Transverse colon (tissue), 4 donors: ENCODE measurements around the gene CNTNAP3.
"Not testable (repeated sequence)": the region's sequence is repeated elsewhere in the genome, so short reads cannot be mapped to it uniquely, and the experiment has no call there.

Experiments
- CTCF ChIP-seq, 5 experiments: fragments of 200-600 bp in 3 of 5; fragments of 450-650 bp in 2 of 5; sonication (generic) in 3 of 5; IDR thresholded peaks; 1 replicate in 2 of 5; 2 replicates in 3 of 5; pipeline ENCODE4 v1.5.1; 2016 to 2017; ENCODE audit warnings: antibody characterized with exemption in 5 of 5, inconsistent platforms in 3 of 5, mild to moderate bottlenecking in 2 of 5, moderate library complexity in 1 of 5
- POLR2AphosphoS5 ChIP-seq, 3 donors: sonication (generic); formaldehyde crosslinking; IDR thresholded peaks; one replicate each; pipeline ENCODE4 v1.6.1; 2016; ENCODE audit warnings: antibody characterized with exemption in 3 of 3

GRCh38 chr9:39028168-39028567 is 259.8 kb downstream of the CNTNAP3 start:
- TF ChIP-seq CTCF, POLR2AphosphoS5 (IDR thresholded peaks at IDR 0.05): not testable (repeated sequence)
